Smooth muscle cell (in vitro differentiated cells): Measurements from ENCODE around the gene WDR17. TPM values are rescaled to one million over a fixed set of nuclear protein-coding genes. Genes with fewer than 3 reads are reported as not detected.
"Not testable (repeated sequence)": the region's sequence is repeated elsewhere in the genome, so short reads cannot be mapped to it uniquely, and the experiment has no call there.

Experiments used
- DNase-seq: peaks from one replicate; lab custom pipeline; 2025; ENCODE audit not compliant: unreplicated experiment; lab: John Stamatoyannopoulos, UW
- H2AFZ ChIP-seq: fragments of 200-600 bp; sonication (generic); 2 replicates; pipeline ENCODE4 v1.6.0; 2016; ENCODE audit warnings: antibody characterized with exemption, low read depth, mild to moderate bottlenecking
- H3F3A ChIP-seq: fragments of 200-600 bp; sonication (generic); 2 replicates; pipeline ENCODE4 v1.6.0; 2017; ENCODE audit warnings: antibody characterized with exemption, low read depth
- H3K27ac ChIP-seq: fragments of 200-600 bp; sonication (generic); 2 replicates; pipeline ENCODE4 v1.5.1; 2016; ENCODE audit warnings: low read depth, mild to moderate bottlenecking
- H3K27me3 ChIP-seq: fragments of 200-600 bp; sonication (generic); 2 replicates; pipeline ENCODE4 v1.6.1; 2016; ENCODE audit warnings: low read depth, mild to moderate bottlenecking
- H3K36me3 ChIP-seq: fragments of 200-600 bp; sonication (generic); 2 replicates; pipeline ENCODE4 v1.5.1; 2016; ENCODE audit warnings: low read depth
- H3K4me1 ChIP-seq: fragments of 200-600 bp; sonication (generic); 2 replicates; pipeline ENCODE4 v1.5.1; 2016; ENCODE audit warnings: low read depth
- H3K4me2 ChIP-seq: fragments of 200-600 bp; sonication (generic); 2 replicates; pipeline ENCODE4 v1.6.0; 2016; ENCODE audit warnings: mild to moderate bottlenecking
- H3K4me3 ChIP-seq: fragments of 200-600 bp; sonication (generic); 2 replicates; pipeline ENCODE4 v1.5.1; 2016; ENCODE audit warnings: mild to moderate bottlenecking
- H3K79me2 ChIP-seq: fragments of 200-600 bp; sonication (generic); 2 replicates; pipeline ENCODE4 v1.6.0; 2016; ENCODE audit warnings: low read depth, mild to moderate bottlenecking
- H3K9ac ChIP-seq: fragments of 200-600 bp; sonication (generic); 2 replicates; pipeline ENCODE4 v1.6.0; 2016; ENCODE audit warnings: low read depth
- H3K9me3 ChIP-seq: fragments of 200-600 bp; sonication (generic); replicated peaks from 2 replicates; pipeline ENCODE4 v1.5.1; 2016; ENCODE audit warnings: low read depth
- H4K20me1 ChIP-seq: fragments of 200-600 bp; sonication (generic); 2 replicates; pipeline ENCODE4 v1.6.0; 2016; ENCODE audit warnings: low read depth
- WGBS: methylation state at CpG from one replicate; pipeline ENCODE4 v1.1.7; 2016; ENCODE audit warnings: low lambda C conversion rate; 5-methylcytosine and 5-hydroxymethylcytosine counted together
- polyA plus RNA-seq: library from polyadenylated mRNA; unstranded; fragments of >200 nt; fragmentation: Nextera tagmentation; extraction: Ambion mirVana; gene quantifications from 2 replicates; pipeline ENCODE4 v1.2.1, GENCODE V29; 2016
- total RNA-seq: library from RNA; depleted of rRNA; stranded (reverse); fragments of >200 nt; gene quantifications from 2 replicates; pipeline ENCODE4 v1.2.3, GENCODE V29; 2014
- TF ChIP-seq, protein P1 (sequence below): fragments of 200-600 bp; sonication (generic); IDR thresholded peaks from 2 replicates; pipeline ENCODE4 v1.5.1; 2017; ENCODE audit warnings: borderline replicate concordance, mild to moderate bottlenecking, antibody characterized with exemption; ENCODE audit not compliant: insufficient read depth, poor library complexity, severe bottlenecking

Gene WDR17
- total and polyA plus RNA-seq, 2 experiments from 2014 or later: 0.49 to 0.50 TPM

DNA sequence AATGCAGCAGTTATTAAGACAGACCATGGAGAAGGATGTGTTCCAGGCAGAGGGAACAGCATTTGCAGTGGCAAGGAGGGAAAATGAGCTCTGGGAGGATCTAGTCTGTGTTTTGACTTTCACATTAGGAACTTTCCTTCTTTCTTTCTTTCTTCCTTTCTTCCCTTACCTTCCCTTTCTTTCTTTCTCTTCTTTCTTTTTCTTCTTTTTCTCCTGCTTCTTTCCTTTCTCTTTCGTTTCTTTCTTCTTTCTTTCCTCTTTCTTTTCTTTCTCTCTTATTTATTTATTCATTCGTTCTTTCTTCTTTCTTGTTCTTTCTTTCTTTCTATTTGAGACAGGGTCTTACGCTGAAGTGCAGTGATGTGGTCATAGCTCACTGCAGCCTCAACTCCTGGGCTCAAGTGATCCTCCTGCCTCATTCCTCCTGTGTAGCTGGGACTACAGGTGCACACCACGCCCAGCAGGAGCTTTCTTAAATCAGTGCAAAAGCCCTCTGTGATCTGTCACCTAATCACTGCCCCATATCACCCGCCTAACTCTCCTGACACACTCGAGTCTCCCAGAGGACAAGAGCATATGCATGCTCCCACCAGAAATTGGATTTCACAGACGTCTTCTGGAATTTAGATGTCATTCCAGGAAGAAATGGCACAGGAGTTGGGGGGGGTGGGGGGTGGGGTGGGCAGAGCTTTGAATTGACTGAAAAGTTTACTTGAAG lies 145.1 kb downstream of the WDR17 start:
- H3K27me3 ChIP-seq: no peaks in the 10 kb centered on the region
- H3K4me2 ChIP-seq: no peak overlapping the region
- H3K27ac ChIP-seq: no peak overlapping the region
- H2AFZ ChIP-seq: no peak overlapping the region
- no peaks in the 10 kb centered on the region for H3K36me3 ChIP-seq
- no peak overlapping the region for H3K9ac ChIP-seq
- 87% methylated on average over 7 of the region's 7 CpGs for WGBS
- no peaks in the 10 kb centered on the region for H3K9me3 ChIP-seq
- H3K4me1 ChIP-seq: no peaks in the 10 kb centered on the region
- no peaks in the 10 kb centered on the region for H4K20me1 ChIP-seq
- H3F3A ChIP-seq: peaks cover 5% of the 10 kb centered on the region
- DNase-seq: no peak
- no peaks in the 10 kb centered on the region for H3K79me2 ChIP-seq
- TF ChIP-seq, protein P1, sequence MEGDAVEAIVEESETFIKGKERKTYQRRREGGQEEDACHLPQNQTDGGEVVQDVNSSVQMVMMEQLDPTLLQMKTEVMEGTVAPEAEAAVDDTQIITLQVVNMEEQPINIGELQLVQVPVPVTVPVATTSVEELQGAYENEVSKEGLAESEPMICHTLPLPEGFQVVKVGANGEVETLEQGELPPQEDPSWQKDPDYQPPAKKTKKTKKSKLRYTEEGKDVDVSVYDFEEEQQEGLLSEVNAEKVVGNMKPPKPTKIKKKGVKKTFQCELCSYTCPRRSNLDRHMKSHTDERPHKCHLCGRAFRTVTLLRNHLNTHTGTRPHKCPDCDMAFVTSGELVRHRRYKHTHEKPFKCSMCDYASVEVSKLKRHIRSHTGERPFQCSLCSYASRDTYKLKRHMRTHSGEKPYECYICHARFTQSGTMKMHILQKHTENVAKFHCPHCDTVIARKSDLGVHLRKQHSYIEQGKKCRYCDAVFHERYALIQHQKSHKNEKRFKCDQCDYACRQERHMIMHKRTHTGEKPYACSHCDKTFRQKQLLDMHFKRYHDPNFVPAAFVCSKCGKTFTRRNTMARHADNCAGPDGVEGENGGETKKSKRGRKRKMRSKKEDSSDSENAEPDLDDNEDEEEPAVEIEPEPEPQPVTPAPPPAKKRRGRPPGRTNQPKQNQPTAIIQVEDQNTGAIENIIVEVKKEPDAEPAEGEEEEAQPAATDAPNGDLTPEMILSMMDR: no peak
- no peak overlapping the region for H3K4me3 ChIP-seq

DNA sequence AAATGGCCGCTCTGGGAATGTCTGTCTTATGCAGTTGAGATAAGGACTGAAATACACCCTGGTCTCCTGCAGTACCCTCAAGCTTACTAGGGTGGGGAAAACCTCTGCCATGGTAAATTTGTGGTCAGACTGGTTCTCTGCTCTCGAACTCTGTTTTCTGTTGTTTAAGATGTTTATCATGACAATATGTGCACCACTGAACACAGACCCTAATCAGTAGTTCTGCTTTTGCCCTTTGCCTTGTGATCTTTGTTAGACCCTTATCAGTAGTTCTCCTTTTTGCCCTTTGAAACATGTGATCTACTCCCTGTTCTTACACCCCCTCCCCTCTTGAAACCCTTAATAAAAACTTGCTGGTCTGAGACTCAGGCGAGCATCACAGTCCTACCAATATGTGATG lies 146.7 kb downstream of the WDR17 start:
- not testable (repeated sequence) for H3K4me3 ChIP-seq, H3K4me1 ChIP-seq, H2AFZ ChIP-seq, H3K9ac ChIP-seq, H4K20me1 ChIP-seq, H3K27me3 ChIP-seq, DNase-seq, H3K27ac ChIP-seq, H3K9me3 ChIP-seq, H3F3A ChIP-seq, H3K36me3 ChIP-seq, H3K79me2 ChIP-seq, H3K4me2 ChIP-seq
- WGBS: 46% methylated on average over 3 of the region's 3 CpGs

DNA sequence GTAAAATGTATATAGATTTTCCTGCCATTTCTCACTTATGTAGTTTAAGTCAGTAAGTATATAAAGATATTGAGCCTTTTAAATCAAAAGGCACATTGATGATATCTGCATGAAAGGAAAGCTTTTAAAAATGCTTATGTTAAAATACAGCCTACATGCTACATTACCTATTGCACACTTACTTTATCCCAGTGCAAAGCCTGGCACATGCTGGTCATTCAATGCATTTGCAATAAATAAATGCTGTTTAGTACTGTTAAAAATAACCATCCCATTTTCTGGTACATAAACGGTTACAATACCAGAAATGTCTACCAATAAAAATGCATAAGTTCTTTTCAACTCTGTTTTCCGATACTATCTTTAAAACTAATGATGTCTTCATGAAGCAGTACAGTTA lies 151.9 kb downstream of the WDR17 start:
- Histone ChIP-seq H2AFZ (no peak overlapping the region), H3K4me1 (no peaks in the 10 kb centered on the region), H3K27ac (no peak overlapping the region), H4K20me1 (no peaks in the 10 kb centered on the region), H3K36me3 (no peaks in the 10 kb centered on the region), H3K9ac (no peak overlapping the region), H3F3A (no peaks in the 10 kb centered on the region), H3K9me3 (no peaks in the 10 kb centered on the region), H3K79me2 (no peaks in the 10 kb centered on the region), H3K4me3 (no peak overlapping the region), H3K4me2 (no peak overlapping the region), H3K27me3 (no peaks in the 10 kb centered on the region)
- TF ChIP-seq, protein P1: no peak
- DNase-seq: no peak
- 78% methylated on average over 2 of the region's 2 CpGs for WGBS

- Histone ChIP-seq H3K36me3 (no peaks in the 10 kb centered on the region), H3K4me3 (no peak overlapping the region), H3K9me3 (no peaks in the 10 kb centered on the region), H3K9ac (no peak overlapping the region), H3F3A (no peaks in the 10 kb centered on the region), H2AFZ (no peak overlapping the region), H4K20me1 (no peaks in the 10 kb centered on the region), H3K4me2 (no peak overlapping the region), H3K4me1 (no peaks in the 10 kb centered on the region), H3K27ac (no peak overlapping the region), H3K27me3 (no peaks in the 10 kb centered on the region), H3K79me2 (no peaks in the 10 kb centered on the region)
- DNase-seq: no peak
- TF ChIP-seq, protein P1: no peak
- 94% methylated on average over 5 of the region's 5 CpGs for WGBS
Observed at GRCh38 chr4:176222149-176222548, 156.5 kb downstream of the WDR17 start.
